Adipocyte (in vitro differentiated cells): ENCODE measurements around the gene ATP8A1.
A peak's percentile ranks its signal among the peaks of the same experiment; 100 is the strongest.
"Not testable (repeated sequence)": the region's sequence is repeated elsewhere in the genome, so short reads cannot be mapped to it uniquely, and the experiment has no call there.

Source experiments
- DNase-seq: peaks from one replicate; pipeline ENCODE4 v3.0.0-alpha.2; 2015; ENCODE audit warnings: low read depth
- H3K27me3 ChIP-seq: replicated peaks from 2 replicates; pipeline ENCODE4 v1.7.0; 2013; ENCODE audit warnings: mild to moderate bottlenecking, low read length, moderate library complexity; ENCODE audit not compliant: control insufficient read depth, insufficient read depth
- H3K36me3 ChIP-seq: 2 replicates; pipeline ENCODE4 v1.7.0; 2013; ENCODE audit warnings: low read length, mild to moderate bottlenecking, moderate library complexity; ENCODE audit not compliant: control insufficient read depth, insufficient read depth, severe bottlenecking
- H3K4me1 ChIP-seq: 2 replicates; pipeline ENCODE4 v1.7.0; 2013; ENCODE audit warnings: mild to moderate bottlenecking, low read length, moderate library complexity; ENCODE audit not compliant: control insufficient read depth, insufficient read depth
- H3K4me3 ChIP-seq: 2 replicates; pipeline ENCODE4 v1.7.0; 2013; ENCODE audit warnings: mild to moderate bottlenecking, low read length, moderate library complexity
- H3K9ac ChIP-seq: 2 replicates; pipeline ENCODE4 v1.7.0; 2013; ENCODE audit warnings: mild to moderate bottlenecking, low read length, moderate library complexity
- H3K9me3 ChIP-seq: 2 replicates; pipeline ENCODE4 v1.7.0; 2013; ENCODE audit warnings: mild to moderate bottlenecking, low read length, moderate library complexity; ENCODE audit not compliant: control insufficient read depth

Gene ATP8A1

GRCh38 chr4:42372303-42372702, 284.6 kb downstream of the ATP8A1 start:
- H3K9me3 ChIP-seq = not testable (repeated sequence)

GRCh38 chr4:42371305-42372252, 285.3 kb downstream of the ATP8A1 start:
- DNase-seq = peak; percentile 51
- H3K36me3 ChIP-seq = no peaks in the 10 kb centered on the region
- peaks cover 6% of the 10 kb centered on the region for H3K27me3 ChIP-seq
- H3K4me1 ChIP-seq = no peaks in the 10 kb centered on the region
- no peak overlapping the region for H3K4me3 ChIP-seq
- H3K9ac ChIP-seq = no peak overlapping the region
- H3K9me3 ChIP-seq = peaks cover 3% of the 10 kb centered on the region

More at GRCh38 chr4:42372303-42372702, 284.6 kb downstream of the ATP8A1 start:
- H3K9ac ChIP-seq, H3K27me3 ChIP-seq, H3K4me1 ChIP-seq, H3K36me3 ChIP-seq, DNase-seq, H3K4me3 ChIP-seq: not testable (repeated sequence)

- Histone ChIP-seq H3K27me3 (peaks cover 4% of the 10 kb centered on the region), H3K4me1 (no peaks in the 10 kb centered on the region), H3K36me3 (no peaks in the 10 kb centered on the region), H3K9ac (no peak overlapping the region), H3K9me3 (peaks cover 3% of the 10 kb centered on the region), H3K4me3 (no peak overlapping the region)
- DNase-seq = no peak
Measured at GRCh38 chr4:42369489-42369888, 287.4 kb downstream of the ATP8A1 start.

- Histone ChIP-seq H3K4me3 (no peak overlapping the region), H3K4me1 (no peaks in the 10 kb centered on the region), H3K27me3 (no peaks in the 10 kb centered on the region), H3K36me3 (no peaks in the 10 kb centered on the region), H3K9me3 (peaks cover 3% of the 10 kb centered on the region), H3K9ac (no peak overlapping the region)
- no peak for DNase-seq
Measured at GRCh38 chr4:42366959-42367358, 289.9 kb downstream of the ATP8A1 start.

GRCh38 chr4:42364266-42365053, 292.4 kb downstream of the ATP8A1 start:
- Histone ChIP-seq H3K4me3 (no peak overlapping the region), H3K36me3 (no peaks in the 10 kb centered on the region), H3K9me3 (peaks cover 3% of the 10 kb centered on the region), H3K27me3 (no peaks in the 10 kb centered on the region), H3K9ac (no peak overlapping the region), H3K4me1 (peaks cover 5% of the 10 kb centered on the region)
- no peak for DNase-seq

GRCh38 chr4:42363614-42364013, 293.3 kb downstream of the ATP8A1 start:
- H3K4me1 ChIP-seq = peaks cover 5% of the 10 kb centered on the region
- peaks cover 3% of the 10 kb centered on the region for H3K9me3 ChIP-seq
- DNase-seq = no peak
- H3K27me3 ChIP-seq = no peaks in the 10 kb centered on the region
- H3K9ac ChIP-seq = no peak overlapping the region
- H3K36me3 ChIP-seq = no peaks in the 10 kb centered on the region
- no peak overlapping the region for H3K4me3 ChIP-seq

- no peaks in the 10 kb centered on the region for H3K36me3 ChIP-seq
- H3K27me3 ChIP-seq = no peaks in the 10 kb centered on the region
- peaks cover 3% of the 10 kb centered on the region for H3K9me3 ChIP-seq
- DNase-seq = no peak
- H3K4me3 ChIP-seq = no peak overlapping the region
- peaks cover 5% of the 10 kb centered on the region for H3K4me1 ChIP-seq
- no peak overlapping the region for H3K9ac ChIP-seq
Measured at GRCh38 chr4:42362591-42362990, 294.3 kb downstream of the ATP8A1 start.

- H3K36me3 ChIP-seq = no peaks in the 10 kb centered on the region
- peaks cover 3% of the 10 kb centered on the region for H3K9me3 ChIP-seq
- peaks cover 5% of the 10 kb centered on the region for H3K4me1 ChIP-seq
- no peak overlapping the region for H3K4me3 ChIP-seq
- no peaks in the 10 kb centered on the region for H3K27me3 ChIP-seq
- DNase-seq = no peak
- H3K9ac ChIP-seq = no peak overlapping the region
Measured at GRCh38 chr4:42361456-42361855, 295.4 kb downstream of the ATP8A1 start.

- H3K36me3 ChIP-seq = no peaks in the 10 kb centered on the region
- DNase-seq = no peak
- peak overlapping the region; percentile 48 for H3K9ac ChIP-seq
- peaks cover 3% of the 10 kb centered on the region for H3K9me3 ChIP-seq
- H3K4me1 ChIP-seq = peaks cover 5% of the 10 kb centered on the region
- H3K4me3 ChIP-seq = peak overlapping the region; percentile 78
- no peaks in the 10 kb centered on the region for H3K27me3 ChIP-seq
Measured at GRCh38 chr4:42360256-42360669, 296.6 kb downstream of the ATP8A1 start.

- peaks cover 5% of the 10 kb centered on the region for H3K4me1 ChIP-seq
- H3K27me3 ChIP-seq = no peaks in the 10 kb centered on the region
- peak overlapping the region; percentile 78 for H3K4me3 ChIP-seq
- H3K9ac ChIP-seq = peak overlapping the region; percentile 48
- no peak for DNase-seq
- no peaks in the 10 kb centered on the region for H3K36me3 ChIP-seq
- H3K9me3 ChIP-seq = peaks cover 3% of the 10 kb centered on the region
Measured at GRCh38 chr4:42359711-42360110, 297.2 kb downstream of the ATP8A1 start.
